DOHH2 (cell line): Measurements from ENCODE around the gene KDM1B.

Experiments
- H3F3A ChIP-seq: fragments of 200-600 bp; sonication (generic), shearing (Covaris generic); 2 replicates; pipeline ENCODE4 v1.6.0; 2016; ENCODE audit warnings: antibody characterized with exemption, mild to moderate bottlenecking; ENCODE audit not compliant: control insufficient read depth, insufficient read depth
- H3K27ac ChIP-seq: fragments of 200-600 bp; sonication (generic); 2 replicates; pipeline ENCODE4 v1.5.1; 2014; ENCODE audit warnings: low read depth, mild to moderate bottlenecking, low read length, moderate library complexity
- H3K27me3 ChIP-seq: fragments of 200-600 bp; sonication (generic); 2 replicates; pipeline ENCODE4 v1.6.1; 2014; ENCODE audit warnings: mild to moderate bottlenecking, low read length, mixed read lengths; ENCODE audit not compliant: control insufficient read depth
- H3K36me3 ChIP-seq: fragments of 200-600 bp; sonication (generic); 2 replicates; pipeline ENCODE4 v1.6.1; 2014; ENCODE audit warnings: mild to moderate bottlenecking, low read length, moderate library complexity, mixed read lengths; ENCODE audit not compliant: control insufficient read depth
- H3K4me1 ChIP-seq: fragments of 200-600 bp; sonication (generic); 2 replicates; pipeline ENCODE4 v1.6.1; 2014; ENCODE audit warnings: mild to moderate bottlenecking, low read length, mixed read lengths; ENCODE audit not compliant: control insufficient read depth
- H3K4me2 ChIP-seq: fragments of 200-600 bp; sonication (generic); 2 replicates; pipeline ENCODE4 v1.6.0; 2014; ENCODE audit warnings: mild to moderate bottlenecking, low read length, moderate library complexity
- H3K4me3 ChIP-seq: fragments of 200-600 bp; sonication (generic); 2 replicates; pipeline ENCODE4 v1.5.1; 2014; ENCODE audit warnings: mild to moderate bottlenecking, low read length, mixed read lengths
- H3K79me2 ChIP-seq: fragments of 200-600 bp; sonication (generic); 2 replicates; pipeline ENCODE4 v1.6.1; 2014; ENCODE audit warnings: mild to moderate bottlenecking, low read length, mixed read lengths; ENCODE audit not compliant: control insufficient read depth
- H3K9me2 ChIP-seq: fragments of 200-600 bp; sonication (generic); replicated peaks from 2 replicates; pipeline ENCODE4 v1.6.1; 2014; ENCODE audit warnings: mild to moderate bottlenecking, low read length, mixed read lengths; ENCODE audit not compliant: control insufficient read depth
- H3K9me3 ChIP-seq: fragments of 200-600 bp; sonication (generic); 2 replicates; pipeline ENCODE4 v1.6.1; 2014; ENCODE audit warnings: antibody characterized with exemption, low read length, mixed read lengths; ENCODE audit not compliant: control insufficient read depth, insufficient read depth
- H4K20me1 ChIP-seq: fragments of 200-600 bp; sonication (generic); 2 replicates; pipeline ENCODE4 v1.6.0; 2014; ENCODE audit warnings: low read depth, mild to moderate bottlenecking, antibody characterized with exemption, low read length, moderate library complexity; ENCODE audit not compliant: control insufficient read depth, insufficient read depth
- EZH2phosphoT487 ChIP-seq: fragments of 200-600 bp; sonication (generic); IDR thresholded peaks from 2 replicates; pipeline ENCODE4 v1.6.1; 2017; ENCODE audit warnings: borderline replicate concordance, mild to moderate bottlenecking, antibody characterized with exemption, low read length, moderate library complexity, mixed read lengths
- TF ChIP-seq, protein P1 (sequence below): fragments of 200-600 bp; sonication (generic); IDR thresholded peaks from one replicate; pipeline ENCODE4 v1.5.1; 2014; ENCODE audit warnings: antibody characterized with exemption, mild to moderate bottlenecking, low read depth, low read length; ENCODE audit not compliant: poor library complexity, severe bottlenecking

KDM1B gene

GRCh38 chr6:18266523-18266912 is 111.3 kb downstream of the KDM1B start:
- H3K9me3 ChIP-seq: peaks cover 20% of the 10 kb centered on the region

DNA sequence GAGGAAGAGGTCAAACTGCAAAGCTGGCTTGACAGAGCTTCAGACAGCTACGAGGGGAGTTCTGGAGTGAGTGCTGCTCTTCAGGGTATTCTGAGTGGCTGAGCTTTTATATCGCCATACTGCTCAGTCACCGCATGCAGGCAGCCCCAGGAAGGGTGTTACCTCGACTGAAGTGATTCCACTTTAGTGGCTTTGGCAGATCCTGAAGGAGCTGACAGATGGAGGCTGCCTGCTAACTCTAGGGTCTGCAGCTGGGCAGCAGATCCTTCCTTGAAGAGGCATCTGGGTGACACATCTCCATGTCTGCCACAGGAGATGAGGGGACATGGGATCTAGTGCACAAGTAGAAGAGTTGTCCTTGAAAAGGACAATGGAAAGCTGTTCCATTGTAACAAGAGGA is 112.8 kb downstream of the KDM1B start:
- TF ChIP-seq, protein P1, sequence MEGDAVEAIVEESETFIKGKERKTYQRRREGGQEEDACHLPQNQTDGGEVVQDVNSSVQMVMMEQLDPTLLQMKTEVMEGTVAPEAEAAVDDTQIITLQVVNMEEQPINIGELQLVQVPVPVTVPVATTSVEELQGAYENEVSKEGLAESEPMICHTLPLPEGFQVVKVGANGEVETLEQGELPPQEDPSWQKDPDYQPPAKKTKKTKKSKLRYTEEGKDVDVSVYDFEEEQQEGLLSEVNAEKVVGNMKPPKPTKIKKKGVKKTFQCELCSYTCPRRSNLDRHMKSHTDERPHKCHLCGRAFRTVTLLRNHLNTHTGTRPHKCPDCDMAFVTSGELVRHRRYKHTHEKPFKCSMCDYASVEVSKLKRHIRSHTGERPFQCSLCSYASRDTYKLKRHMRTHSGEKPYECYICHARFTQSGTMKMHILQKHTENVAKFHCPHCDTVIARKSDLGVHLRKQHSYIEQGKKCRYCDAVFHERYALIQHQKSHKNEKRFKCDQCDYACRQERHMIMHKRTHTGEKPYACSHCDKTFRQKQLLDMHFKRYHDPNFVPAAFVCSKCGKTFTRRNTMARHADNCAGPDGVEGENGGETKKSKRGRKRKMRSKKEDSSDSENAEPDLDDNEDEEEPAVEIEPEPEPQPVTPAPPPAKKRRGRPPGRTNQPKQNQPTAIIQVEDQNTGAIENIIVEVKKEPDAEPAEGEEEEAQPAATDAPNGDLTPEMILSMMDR: no peak
- no peak for TF ChIP-seq EZH2phosphoT487
- Histone ChIP-seq H4K20me1 (no peaks in the 10 kb centered on the region), H3K4me2 (no peak overlapping the region), H3K79me2 (peaks cover 25% of the 10 kb centered on the region), H3F3A (peaks cover 4% of the 10 kb centered on the region; the same call in 1 of the 2 replicates), H3K4me3 (no peak overlapping the region), H3K36me3 (peaks cover 15% of the 10 kb centered on the region), H3K27ac (no peak overlapping the region), H3K9me2 (no peaks in the 10 kb centered on the region), H3K27me3 (no peaks in the 10 kb centered on the region), H3K4me1 (peaks cover 19% of the 10 kb centered on the region), H3K9me3 (peaks cover 20% of the 10 kb centered on the region)

More at GRCh38 chr6:18266523-18266912, 111.3 kb downstream of the KDM1B start:
- TF ChIP-seq, protein P1: no peak
- TF ChIP-seq EZH2phosphoT487: no peak
- Histone ChIP-seq H3K9me2 (no peaks in the 10 kb centered on the region), H3K27ac (no peak overlapping the region), H3K36me3 (peaks cover 30% of the 10 kb centered on the region), H3K27me3 (no peaks in the 10 kb centered on the region), H3K79me2 (peaks cover 40% of the 10 kb centered on the region), H3K4me2 (no peak overlapping the region), H4K20me1 (peaks cover 14% of the 10 kb centered on the region; the same call in 1 of the 2 replicates), H3K4me1 (peaks cover 31% of the 10 kb centered on the region), H3F3A (peaks cover 4% of the 10 kb centered on the region; the same call in 1 of the 2 replicates), H3K4me3 (no peak overlapping the region)

- Histone ChIP-seq H3K79me2 (peaks cover 13% of the 10 kb centered on the region), H3F3A (peaks cover 4% of the 10 kb centered on the region; the same call in 1 of the 2 replicates), H3K4me1 (peaks cover 19% of the 10 kb centered on the region), H3K27me3 (no peaks in the 10 kb centered on the region), H3K36me3 (peaks cover 6% of the 10 kb centered on the region), H3K27ac (no peak overlapping the region), H4K20me1 (no peaks in the 10 kb centered on the region), H3K4me2 (peak overlapping the region; percentile 27), H3K9me3 (peaks cover 20% of the 10 kb centered on the region), H3K9me2 (no peaks in the 10 kb centered on the region), H3K4me3 (no peak overlapping the region)
- TF ChIP-seq, protein P1: no peak
- TF ChIP-seq EZH2phosphoT487: no peak
Measured at GRCh38 chr6:18269253-18269652, 114.0 kb downstream of the KDM1B start.

GRCh38 chr6:18269717-18270116 is 114.5 kb downstream of the KDM1B start:
- Histone ChIP-seq H3K9me2 (no peaks in the 10 kb centered on the region), H3K79me2 (peaks cover 10% of the 10 kb centered on the region), H3K4me2 (peak overlapping the region; percentile 27), H4K20me1 (no peaks in the 10 kb centered on the region), H3K4me1 (peaks cover 19% of the 10 kb centered on the region), H3K27ac (no peak overlapping the region), H3K27me3 (no peaks in the 10 kb centered on the region), H3K4me3 (no peak overlapping the region), H3F3A (peaks cover 4% of the 10 kb centered on the region; the same call in 1 of the 2 replicates), H3K9me3 (peaks cover 20% of the 10 kb centered on the region), H3K36me3 (peaks cover 6% of the 10 kb centered on the region)
- TF ChIP-seq EZH2phosphoT487: no peak
- TF ChIP-seq, protein P1: no peak
